HepG2 (cell line): ENCODE data around the gene DAB2IP.

Source experiments
- CC2D1A ChIP-seq: sonication (generic); formaldehyde crosslinking; IDR thresholded peaks from 2 replicates; pipeline ENCODE4 v1.8.1; 2023; ENCODE audit warnings: mild to moderate bottlenecking, missing genetic modification reagents
- NPAS2 ChIP-seq: sonication (generic); formaldehyde crosslinking; IDR thresholded peaks from 2 replicates; pipeline ENCODE4 v1.8.0; 2022; ENCODE audit warnings: mild to moderate bottlenecking, missing genetic modification reagents, borderline replicate concordance
- WIZ ChIP-seq: sonication (generic); formaldehyde crosslinking; IDR thresholded peaks from 2 replicates; pipeline ENCODE4 v1.5.1; 2020; ENCODE audit warnings: mild to moderate bottlenecking, missing genetic modification reagents
- ZMYM4 ChIP-seq: sonication (generic); formaldehyde crosslinking; IDR thresholded peaks from 2 replicates; pipeline ENCODE4 v1.8.1; 2023; ENCODE audit warnings: mild to moderate bottlenecking, missing genetic modification reagents
- TF ChIP-seq, protein P1 (sequence below): sonication (generic); formaldehyde crosslinking; IDR thresholded peaks from 2 replicates; pipeline ENCODE4 v1.4.0; 2020; ENCODE audit warnings: missing genetic modification reagents
- TF ChIP-seq, protein P2 (sequence below): sonication (generic); formaldehyde crosslinking; IDR thresholded peaks from 2 replicates; pipeline ENCODE4 v1.5.0; 2020; ENCODE audit warnings: mild to moderate bottlenecking, missing genetic modification reagents, moderate library complexity
- TF ChIP-seq, protein P3 (sequence below): IDR thresholded peaks from 2 replicates; pipeline ENCODE4 v1.6.1; 2012; ENCODE audit warnings: inconsistent platforms

DNA sequence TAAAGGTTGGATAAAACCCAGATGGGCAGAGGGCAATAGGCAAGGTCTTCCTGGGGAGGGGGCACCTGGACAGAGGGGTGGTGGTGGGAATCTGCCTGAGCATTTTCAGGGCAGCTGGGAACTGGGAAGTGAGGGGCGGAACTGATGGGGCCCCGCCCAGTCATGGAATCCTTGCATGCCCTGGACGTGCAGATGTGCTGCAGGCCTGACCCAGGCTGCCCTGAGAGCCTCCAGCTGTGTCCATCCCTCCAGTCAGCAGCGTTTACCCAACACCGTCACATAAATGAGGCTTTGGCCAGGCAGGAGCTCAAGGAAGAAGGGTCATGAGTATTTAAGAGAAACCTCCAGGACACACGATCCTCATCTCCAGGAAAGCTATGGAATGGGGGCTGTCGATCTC is 70.3 kb downstream of the DAB2IP start:
- TF ChIP-seq, protein P1, sequence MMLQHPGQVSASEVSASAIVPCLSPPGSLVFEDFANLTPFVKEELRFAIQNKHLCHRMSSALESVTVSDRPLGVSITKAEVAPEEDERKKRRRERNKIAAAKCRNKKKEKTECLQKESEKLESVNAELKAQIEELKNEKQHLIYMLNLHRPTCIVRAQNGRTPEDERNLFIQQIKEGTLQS = no peak
- TF ChIP-seq, protein P2, sequence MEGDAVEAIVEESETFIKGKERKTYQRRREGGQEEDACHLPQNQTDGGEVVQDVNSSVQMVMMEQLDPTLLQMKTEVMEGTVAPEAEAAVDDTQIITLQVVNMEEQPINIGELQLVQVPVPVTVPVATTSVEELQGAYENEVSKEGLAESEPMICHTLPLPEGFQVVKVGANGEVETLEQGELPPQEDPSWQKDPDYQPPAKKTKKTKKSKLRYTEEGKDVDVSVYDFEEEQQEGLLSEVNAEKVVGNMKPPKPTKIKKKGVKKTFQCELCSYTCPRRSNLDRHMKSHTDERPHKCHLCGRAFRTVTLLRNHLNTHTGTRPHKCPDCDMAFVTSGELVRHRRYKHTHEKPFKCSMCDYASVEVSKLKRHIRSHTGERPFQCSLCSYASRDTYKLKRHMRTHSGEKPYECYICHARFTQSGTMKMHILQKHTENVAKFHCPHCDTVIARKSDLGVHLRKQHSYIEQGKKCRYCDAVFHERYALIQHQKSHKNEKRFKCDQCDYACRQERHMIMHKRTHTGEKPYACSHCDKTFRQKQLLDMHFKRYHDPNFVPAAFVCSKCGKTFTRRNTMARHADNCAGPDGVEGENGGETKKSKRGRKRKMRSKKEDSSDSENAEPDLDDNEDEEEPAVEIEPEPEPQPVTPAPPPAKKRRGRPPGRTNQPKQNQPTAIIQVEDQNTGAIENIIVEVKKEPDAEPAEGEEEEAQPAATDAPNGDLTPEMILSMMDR (CRISPR knock-in tag) = no peak
- TF ChIP-seq, protein P3, sequence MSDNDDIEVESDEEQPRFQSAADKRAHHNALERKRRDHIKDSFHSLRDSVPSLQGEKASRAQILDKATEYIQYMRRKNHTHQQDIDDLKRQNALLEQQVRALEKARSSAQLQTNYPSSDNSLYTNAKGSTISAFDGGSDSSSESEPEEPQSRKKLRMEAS = no peak
- TF ChIP-seq WIZ (no peak), NPAS2 (CRISPR knock-in tag) (no peak), ZMYM4 (CRISPR knock-in tag) (no peak), CC2D1A (no peak)
